Muscle layer of colon (tissue), 2 donors: ENCODE data around the gene ANKRD12.

ENCODE experiments used
- H3K27ac ChIP-seq: one replicate; pipeline ENCODE4 v1.7.0; 2013; ENCODE audit warnings: low read depth, mild to moderate bottlenecking, low read length, moderate library complexity
- H3K27me3 ChIP-seq, 2 donors: one replicate each; pipeline ENCODE4 v1.7.0; 2013; ENCODE audit warnings: low read length in 2 of 2, mild to moderate bottlenecking in 2 of 2; ENCODE audit not compliant: insufficient read depth in 2 of 2, control insufficient read depth in 1 of 2
- H3K36me3 ChIP-seq: one replicate; pipeline ENCODE4 v1.7.0; 2013; ENCODE audit warnings: mild to moderate bottlenecking, low read length; ENCODE audit not compliant: insufficient read depth
- H3K4me1 ChIP-seq: one replicate; pipeline ENCODE4 v1.7.0; 2013; ENCODE audit warnings: mild to moderate bottlenecking, low read length; ENCODE audit not compliant: insufficient read depth
- H3K4me3 ChIP-seq, 2 donors: one replicate each; pipeline ENCODE4 v1.7.0; 2013; ENCODE audit warnings: low read length in 2 of 2, low read depth in 1 of 2, mild to moderate bottlenecking in 1 of 2, moderate library complexity in 1 of 2
- H3K9ac ChIP-seq: one replicate; pipeline ENCODE4 v1.7.0; 2013; ENCODE audit warnings: low read length
- H3K9me3 ChIP-seq: one replicate; pipeline ENCODE4 v1.7.0; 2013; ENCODE audit warnings: mild to moderate bottlenecking, low read length
- donor health status: abdominal sarcoma.
- donor health status: Adenocarcinoma of cecum.

ANKRD12 gene

GRCh38 chr18:9108911-9109310 lies 27.7 kb upstream of the ANKRD12 start:
- H3K27ac ChIP-seq: no peak overlapping the region

DNA sequence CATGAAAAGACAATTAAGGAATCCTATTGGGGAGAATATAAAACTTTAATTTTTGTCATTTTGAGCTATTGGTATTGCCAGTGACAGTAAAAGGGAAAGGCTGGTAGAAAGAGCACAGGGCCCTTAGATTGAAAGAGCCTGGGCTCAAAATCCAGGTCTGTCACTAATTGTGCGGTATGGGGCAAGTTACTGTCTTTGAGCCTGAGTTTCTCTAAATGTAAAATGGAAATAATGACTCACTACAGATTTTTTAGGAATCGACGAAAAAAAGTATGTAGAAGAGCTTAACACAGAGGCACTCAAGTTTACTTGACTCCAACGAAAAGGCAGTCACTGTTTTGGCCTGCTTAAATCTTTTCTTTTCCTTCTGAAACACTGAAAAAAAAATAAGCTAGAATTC lies 27.1 kb upstream of the ANKRD12 start:
- peaks cover 87% of the 10 kb centered on the region for H3K4me1 ChIP-seq
- no peaks in the 10 kb centered on the region for H3K9me3 ChIP-seq
- peak overlapping the region; percentile 17 for H3K27ac ChIP-seq
- no peak overlapping the region for H3K9ac ChIP-seq
- H3K27me3 ChIP-seq: no peaks in the 10 kb centered on the region
- H3K4me3 ChIP-seq: no peak overlapping the region
- no peaks in the 10 kb centered on the region for H3K36me3 ChIP-seq

More at GRCh38 chr18:9108911-9109310, 27.7 kb upstream of the ANKRD12 start:
- Histone ChIP-seq H3K9me3 (no peaks in the 10 kb centered on the region), H3K9ac (no peak overlapping the region), H3K36me3 (no peaks in the 10 kb centered on the region), H3K4me3 (no peak overlapping the region), H3K27me3 (no peaks in the 10 kb centered on the region), H3K4me1 (peaks cover 90% of the 10 kb centered on the region)

DNA sequence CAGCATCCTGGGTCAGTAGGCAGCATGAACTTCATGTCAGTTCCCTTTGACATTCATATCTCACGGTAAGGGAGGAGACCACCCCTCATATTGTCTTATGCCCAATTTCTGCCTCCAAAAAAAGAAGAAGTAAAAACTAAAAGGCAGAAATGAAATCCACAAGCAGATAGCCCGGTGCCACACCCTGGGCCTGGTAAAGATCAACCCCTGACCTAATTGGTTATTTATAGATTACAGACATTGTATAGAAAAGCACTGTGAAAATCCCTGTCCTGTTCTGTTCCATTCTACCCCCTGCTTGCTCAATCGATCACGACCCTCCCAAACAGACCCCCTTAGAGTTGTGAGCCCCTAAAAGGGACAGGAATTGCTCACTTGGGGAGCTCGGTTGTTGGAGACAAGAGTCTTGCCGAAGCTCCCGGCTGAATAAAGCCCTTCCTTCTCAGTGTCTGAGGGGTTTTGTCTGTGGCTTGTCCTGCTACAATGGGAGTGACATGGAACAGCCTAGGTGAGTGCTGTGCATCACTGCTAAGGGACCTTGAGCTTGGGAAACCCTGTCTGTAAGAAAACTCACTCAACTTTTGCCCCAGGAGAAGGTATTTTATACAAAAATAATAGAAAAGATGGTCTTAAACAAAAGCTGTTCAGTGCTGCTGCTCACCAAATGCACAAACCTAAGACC lies 23.0 kb upstream of the ANKRD12 start:
- Histone ChIP-seq H3K4me1 (peaks cover 86% of the 10 kb centered on the region), H3K36me3 (no peaks in the 10 kb centered on the region), H3K9ac (no peak overlapping the region), H3K27me3 (no peaks in the 10 kb centered on the region), H3K9me3 (no peaks in the 10 kb centered on the region), H3K27ac (peak overlapping the region; percentile 42), H3K4me3 (no peak overlapping the region)

GRCh38 chr18:9115984-9116383 lies 20.6 kb upstream of the ANKRD12 start:
- H3K9ac ChIP-seq: no peak overlapping the region
- H3K9me3 ChIP-seq: no peaks in the 10 kb centered on the region
- H3K4me1 ChIP-seq: peaks cover 75% of the 10 kb centered on the region
- H3K27me3 ChIP-seq: no peaks in the 10 kb centered on the region
- H3K36me3 ChIP-seq: peaks cover 9% of the 10 kb centered on the region
- no peak overlapping the region for H3K4me3 ChIP-seq
- H3K27ac ChIP-seq: no peak overlapping the region

DNA sequence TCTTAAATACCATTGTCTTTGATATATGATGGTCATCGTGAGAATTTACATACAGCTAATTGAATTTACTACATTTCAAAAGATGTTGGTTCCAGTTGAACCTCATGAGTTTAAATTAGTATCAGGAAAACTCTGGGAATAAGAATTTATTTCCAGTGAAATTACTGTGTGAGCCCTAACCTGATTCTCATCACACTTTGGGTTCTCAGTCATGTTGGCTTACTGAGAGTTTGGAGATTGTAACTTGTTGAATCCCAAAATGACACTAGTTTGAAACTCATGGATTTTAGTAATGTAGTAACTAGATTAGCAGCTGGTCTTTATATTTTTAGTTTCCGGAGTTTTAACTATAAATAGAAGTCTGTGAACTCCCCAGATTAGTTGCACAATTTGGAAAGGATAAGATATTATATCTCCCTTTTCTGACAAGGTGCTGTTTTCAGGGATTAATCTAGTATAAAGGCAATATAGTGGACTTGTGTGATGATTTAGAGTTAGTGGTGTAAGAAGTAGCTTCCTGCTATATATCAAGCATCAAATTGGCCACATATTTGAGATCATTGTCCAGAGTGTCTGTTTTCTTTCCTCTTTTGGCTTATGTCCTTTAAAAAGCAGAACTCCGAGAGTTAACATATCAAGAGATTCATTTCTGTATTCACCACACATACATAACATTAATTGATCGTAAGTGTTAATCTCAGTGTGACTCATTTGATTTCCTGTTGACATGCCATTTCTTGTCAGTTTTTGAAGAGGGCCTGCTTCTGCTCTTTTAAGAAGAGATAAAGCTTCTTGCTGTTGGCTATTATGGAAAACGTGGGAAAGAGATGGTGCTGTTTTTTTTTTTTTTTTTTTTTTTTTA lies 18.4 kb upstream of the ANKRD12 start:
- Histone ChIP-seq H3K27ac (peak overlapping the region; percentile 35), H3K9ac (no peak overlapping the region), H3K27me3 (no peaks in the 10 kb centered on the region), H3K4me3 (no peak overlapping the region), H3K36me3 (peaks cover 15% of the 10 kb centered on the region), H3K9me3 (no peaks in the 10 kb centered on the region), H3K4me1 (peaks cover 70% of the 10 kb centered on the region)

DNA sequence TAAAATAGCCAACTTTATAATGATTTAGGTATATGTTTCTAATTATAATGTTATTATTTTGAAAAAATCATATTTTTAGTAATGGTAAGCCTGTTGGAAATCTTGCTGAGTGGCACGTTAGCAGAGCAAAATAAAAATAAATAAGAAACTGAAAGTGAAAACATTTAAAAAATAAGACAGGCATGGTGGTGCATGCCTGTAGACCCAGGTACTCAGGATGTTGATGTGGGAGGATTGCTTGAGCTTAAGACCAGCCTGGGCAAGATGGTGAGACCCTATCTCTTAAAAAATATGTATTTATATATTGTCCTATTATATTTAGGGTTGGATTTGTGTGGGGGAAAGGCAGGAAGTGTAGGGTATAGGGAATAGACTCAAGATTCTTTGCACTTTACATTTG lies 15.8 kb upstream of the ANKRD12 start:
- Histone ChIP-seq H3K4me3 (no peak overlapping the region), H3K4me1 (peaks cover 50% of the 10 kb centered on the region), H3K27me3 (no peaks in the 10 kb centered on the region), H3K27ac (no peak overlapping the region), H3K9me3 (no peaks in the 10 kb centered on the region), H3K9ac (no peak overlapping the region), H3K36me3 (peaks cover 21% of the 10 kb centered on the region)

DNA sequence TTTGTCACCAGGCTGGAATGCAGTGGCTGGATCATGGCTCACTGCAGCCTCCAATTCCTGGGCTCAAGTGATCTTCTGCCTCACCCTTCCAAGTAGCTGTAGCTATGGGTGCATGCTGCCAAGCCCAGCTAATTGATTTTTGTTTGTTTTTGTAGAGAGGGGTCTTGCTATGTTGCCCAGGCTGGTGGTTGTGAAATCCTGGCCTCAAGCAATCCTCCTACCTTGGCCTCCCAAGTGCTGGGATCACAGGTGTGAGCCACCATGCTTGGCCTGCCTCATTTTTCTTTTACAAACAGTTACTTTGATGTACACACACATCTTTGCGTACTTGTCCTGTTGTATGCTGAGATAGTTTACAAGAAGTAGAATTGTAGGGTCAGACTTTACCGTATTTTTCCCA lies 13.1 kb upstream of the ANKRD12 start:
- peaks cover 27% of the 10 kb centered on the region for H3K4me1 ChIP-seq
- H3K4me3 ChIP-seq: no peak overlapping the region
- peaks cover 34% of the 10 kb centered on the region for H3K36me3 ChIP-seq
- H3K9ac ChIP-seq: no peak overlapping the region
- no peaks in the 10 kb centered on the region for H3K9me3 ChIP-seq
- no peaks in the 10 kb centered on the region for H3K27me3 ChIP-seq
- H3K27ac ChIP-seq: no peak overlapping the region

GRCh38 chr18:9124824-9125223 lies 11.8 kb upstream of the ANKRD12 start:
- H3K36me3 ChIP-seq: peaks cover 43% of the 10 kb centered on the region
- H3K27me3 ChIP-seq: no peaks in the 10 kb centered on the region
- H3K9me3 ChIP-seq: no peaks in the 10 kb centered on the region
- H3K27ac ChIP-seq: no peak overlapping the region
- H3K9ac ChIP-seq: no peak overlapping the region
- H3K4me3 ChIP-seq: no peak overlapping the region
- peaks cover 21% of the 10 kb centered on the region for H3K4me1 ChIP-seq

DNA sequence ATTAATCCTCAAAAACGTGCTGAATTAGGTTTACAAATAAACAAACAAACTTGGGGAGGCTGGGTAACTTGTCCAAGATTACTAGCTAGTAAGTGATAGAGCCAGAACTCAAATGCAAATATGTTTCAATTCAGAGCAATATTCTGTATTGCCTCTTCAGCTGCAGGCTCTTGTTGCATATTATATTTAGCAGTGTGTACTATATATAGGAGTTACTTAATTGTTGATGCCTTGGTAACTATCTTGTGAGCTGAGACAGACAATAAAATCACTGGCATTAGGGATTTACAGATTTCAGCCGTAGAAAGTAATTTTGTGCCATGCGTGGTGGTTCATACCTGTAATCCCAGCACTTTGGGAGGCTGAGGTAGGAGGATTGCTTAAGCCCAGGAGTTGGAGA lies 10.2 kb upstream of the ANKRD12 start:
- H3K9ac ChIP-seq: no peak overlapping the region

GRCh38 chr18:9130195-9130594 lies 6.4 kb upstream of the ANKRD12 start:
- no peaks in the 10 kb centered on the region for H3K27me3 ChIP-seq
- no peak overlapping the region for H3K9ac ChIP-seq
- H3K36me3 ChIP-seq: peaks cover 59% of the 10 kb centered on the region

More for the DNA sequence above, 10.2 kb upstream of the ANKRD12 start:
- peaks cover 12% of the 10 kb centered on the region for H3K4me1 ChIP-seq
- H3K27me3 ChIP-seq: no peaks in the 10 kb centered on the region
- no peak overlapping the region for H3K27ac ChIP-seq
- H3K9me3 ChIP-seq: no peaks in the 10 kb centered on the region
- peaks cover 44% of the 10 kb centered on the region for H3K36me3 ChIP-seq
- no peak overlapping the region for H3K4me3 ChIP-seq

DNA sequence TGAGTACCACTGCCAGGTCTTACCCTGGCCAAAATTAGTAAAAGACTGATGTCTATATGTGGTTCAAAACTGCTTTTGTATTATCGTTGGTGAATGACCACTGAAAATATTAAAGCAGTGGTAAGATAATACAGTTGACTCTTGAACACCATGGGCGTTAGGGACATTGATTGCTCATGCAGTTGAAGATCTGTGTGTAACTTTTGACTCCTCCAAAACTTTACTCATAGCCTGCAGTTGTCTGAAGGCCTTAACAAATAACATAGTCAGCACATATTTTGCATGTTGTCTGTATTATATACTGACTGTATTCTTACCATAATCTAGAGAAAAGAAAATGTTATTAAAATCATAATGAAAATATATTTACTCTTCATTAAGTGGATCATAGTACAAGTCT lies 5.8 kb upstream of the ANKRD12 start:
- H3K27me3 ChIP-seq: no peaks in the 10 kb centered on the region
- H3K27ac ChIP-seq: no peak overlapping the region
- H3K4me3 ChIP-seq: no peak overlapping the region
- H3K4me1 ChIP-seq: peaks cover 19% of the 10 kb centered on the region
- no peak overlapping the region for H3K9ac ChIP-seq
- peaks cover 53% of the 10 kb centered on the region for H3K36me3 ChIP-seq
- H3K9me3 ChIP-seq: no peaks in the 10 kb centered on the region

More at GRCh38 chr18:9130195-9130594, 6.4 kb upstream of the ANKRD12 start:
- Histone ChIP-seq H3K4me1 (peaks cover 17% of the 10 kb centered on the region), H3K4me3 (no peak overlapping the region), H3K27ac (no peak overlapping the region), H3K9me3 (no peaks in the 10 kb centered on the region)
